Endothelial cell of umbilical vein (primary cell): ENCODE data around the gene SMC1B.

Experiments
- EZH2 ChIP-seq: IDR thresholded peaks from 2 replicates; pipeline ENCODE4 v1.6.1; 2012; ENCODE audit warnings: borderline replicate concordance, low read depth, mild to moderate bottlenecking, moderate library complexity, low read length, inconsistent platforms; ENCODE audit not compliant: severe bottlenecking
- FOS ChIP-seq: IDR thresholded peaks from 2 replicates; pipeline ENCODE4 v1.6.1; 2011; ENCODE audit warnings: mild to moderate bottlenecking, low read length, moderate library complexity, borderline replicate concordance; ENCODE audit not compliant: insufficient read depth
- GATA2 ChIP-seq: IDR thresholded peaks from 2 replicates; pipeline ENCODE4 v1.7.0; 2011; ENCODE audit warnings: low read depth, mild to moderate bottlenecking, moderate library complexity, mixed read lengths, low read length; ENCODE audit not compliant: insufficient read length, insufficient read depth
- JUN ChIP-seq: IDR thresholded peaks from 2 replicates; pipeline ENCODE4 v1.6.1; 2011; ENCODE audit warnings: borderline replicate concordance, low read depth; ENCODE audit not compliant: insufficient read length, insufficient read depth
- MYC ChIP-seq: IDR thresholded peaks from one replicate; pipeline ENCODE4 v1.6.1; 2011; ENCODE audit warnings: mild to moderate bottlenecking, low read depth, low read length
- POLR2A ChIP-seq: IDR thresholded peaks from 2 replicates; pipeline ENCODE4 v1.6.1; 2012; ENCODE audit warnings: low read depth, mild to moderate bottlenecking, control low read depth, low read length
- POLR2AphosphoS5 ChIP-seq: IDR thresholded peaks from 2 replicates; pipeline ENCODE4 v1.6.1; 2012; ENCODE audit warnings: low read depth, mild to moderate bottlenecking, control low read depth, low read length, moderate library complexity; ENCODE audit not compliant: insufficient read depth
- TF ChIP-seq, protein P1 (sequence below), 2 donors: IDR thresholded peaks; 1 replicate in 1 of 2; 2 replicates in 1 of 2; pipeline ENCODE4 v1.5.1; 2011; ENCODE audit warnings: low read length in 2 of 2, mild to moderate bottlenecking in 2 of 2, moderate library complexity in 2 of 2, control low read depth in 1 of 2, inconsistent platforms in 1 of 2, low read depth in 1 of 2; ENCODE audit not compliant: insufficient read depth in 1 of 2; ENCODE audit errors: extremely low read depth in 1 of 2
- TF ChIP-seq, protein P2 (sequence below): IDR thresholded peaks from 2 replicates; pipeline ENCODE4 v1.6.1; 2011; ENCODE audit not compliant: insufficient read depth, insufficient read length

DNA sequence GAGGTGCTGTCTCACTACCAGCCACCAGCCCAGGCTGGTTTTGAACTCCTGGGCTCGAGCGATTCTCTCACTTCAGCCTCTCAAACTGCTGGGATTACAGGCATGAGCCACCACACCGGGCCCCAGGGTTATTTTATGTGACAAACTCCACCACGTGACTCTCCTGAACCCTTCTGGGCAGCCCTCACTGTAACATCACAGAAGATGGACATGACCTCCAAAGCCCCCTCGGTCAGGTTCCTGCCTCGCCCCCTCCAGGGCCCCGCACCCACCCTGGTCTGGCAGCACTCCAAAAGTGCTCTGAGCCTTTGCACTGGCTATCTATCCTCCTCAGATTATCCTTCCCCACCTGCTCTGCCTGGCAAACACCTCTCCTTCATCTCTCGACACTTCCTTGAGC, 43.4 kb upstream of the SMC1B start:
- TF ChIP-seq POLR2A (no peak), EZH2 (no peak), POLR2AphosphoS5 (no peak), FOS (no peak), GATA2 (no peak), MYC (no peak), JUN (no peak)
- TF ChIP-seq, protein P1, sequence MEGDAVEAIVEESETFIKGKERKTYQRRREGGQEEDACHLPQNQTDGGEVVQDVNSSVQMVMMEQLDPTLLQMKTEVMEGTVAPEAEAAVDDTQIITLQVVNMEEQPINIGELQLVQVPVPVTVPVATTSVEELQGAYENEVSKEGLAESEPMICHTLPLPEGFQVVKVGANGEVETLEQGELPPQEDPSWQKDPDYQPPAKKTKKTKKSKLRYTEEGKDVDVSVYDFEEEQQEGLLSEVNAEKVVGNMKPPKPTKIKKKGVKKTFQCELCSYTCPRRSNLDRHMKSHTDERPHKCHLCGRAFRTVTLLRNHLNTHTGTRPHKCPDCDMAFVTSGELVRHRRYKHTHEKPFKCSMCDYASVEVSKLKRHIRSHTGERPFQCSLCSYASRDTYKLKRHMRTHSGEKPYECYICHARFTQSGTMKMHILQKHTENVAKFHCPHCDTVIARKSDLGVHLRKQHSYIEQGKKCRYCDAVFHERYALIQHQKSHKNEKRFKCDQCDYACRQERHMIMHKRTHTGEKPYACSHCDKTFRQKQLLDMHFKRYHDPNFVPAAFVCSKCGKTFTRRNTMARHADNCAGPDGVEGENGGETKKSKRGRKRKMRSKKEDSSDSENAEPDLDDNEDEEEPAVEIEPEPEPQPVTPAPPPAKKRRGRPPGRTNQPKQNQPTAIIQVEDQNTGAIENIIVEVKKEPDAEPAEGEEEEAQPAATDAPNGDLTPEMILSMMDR (IDR thresholded peaks at IDR 0.05; ENCODE audit: extremely low read depth in 1 of 2, insufficient read depth in 1 of 2, low read depth in 1 of 2, low read length in 2 of 2), result no peak
- TF ChIP-seq, protein P2, sequence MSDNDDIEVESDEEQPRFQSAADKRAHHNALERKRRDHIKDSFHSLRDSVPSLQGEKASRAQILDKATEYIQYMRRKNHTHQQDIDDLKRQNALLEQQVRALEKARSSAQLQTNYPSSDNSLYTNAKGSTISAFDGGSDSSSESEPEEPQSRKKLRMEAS, result no peak
